ENCODE data around the gene EFCAB14.

The EFCAB14 gene

GRCh38 chr1:46647611-46648010, 71.3 kb downstream of the EFCAB14 start:
- peaks cover 5% of the 10 kb centered on the region for H3K36me3 ChIP-seq (ENCODE audit: control insufficient read depth, insufficient read depth, low read length)
- H3K4me3 ChIP-seq (ENCODE audit: low read depth, low read length) = no peak overlapping the region
- no peak overlapping the region for H3K9ac ChIP-seq (ENCODE audit: low read depth, low read length)
- no peaks in the 10 kb centered on the region for H3K9me3 ChIP-seq (ENCODE audit: control insufficient read depth, insufficient read depth, low read length)
- no peaks in the 10 kb centered on the region for H3K27me3 ChIP-seq (ENCODE audit: control insufficient read depth, insufficient read depth, low read length)
- H3K4me1 ChIP-seq (ENCODE audit: control insufficient read depth, insufficient read depth, low read length) = no peaks in the 10 kb centered on the region

- Histone ChIP-seq H3K27me3 (ENCODE audit: control insufficient read depth, insufficient read depth, low read length) (no peaks in the 10 kb centered on the region), H3K36me3 (ENCODE audit: control insufficient read depth, insufficient read depth, low read length) (peaks cover 5% of the 10 kb centered on the region), H3K9ac (ENCODE audit: low read depth, low read length) (no peak overlapping the region), H3K4me1 (ENCODE audit: control insufficient read depth, insufficient read depth, low read length) (no peaks in the 10 kb centered on the region), H3K4me3 (ENCODE audit: low read depth, low read length) (no peak overlapping the region), H3K9me3 (ENCODE audit: control insufficient read depth, insufficient read depth, low read length) (no peaks in the 10 kb centered on the region)
These were observed 72.1 kb downstream of the EFCAB14 start for GRCh38 chr1:46646844-46647243.

GRCh38 chr1:46646331-46646730, 72.6 kb downstream of the EFCAB14 start:
- no peaks in the 10 kb centered on the region for H3K27me3 ChIP-seq (ENCODE audit: control insufficient read depth, insufficient read depth, low read length)
- H3K36me3 ChIP-seq (ENCODE audit: control insufficient read depth, insufficient read depth, low read length) = peaks cover 5% of the 10 kb centered on the region
- no peaks in the 10 kb centered on the region for H3K9me3 ChIP-seq (ENCODE audit: control insufficient read depth, insufficient read depth, low read length)
- H3K4me3 ChIP-seq (ENCODE audit: low read depth, low read length) = no peak overlapping the region
- no peak overlapping the region for H3K9ac ChIP-seq (ENCODE audit: low read depth, low read length)
- H3K4me1 ChIP-seq (ENCODE audit: control insufficient read depth, insufficient read depth, low read length) = no peaks in the 10 kb centered on the region

DNA sequence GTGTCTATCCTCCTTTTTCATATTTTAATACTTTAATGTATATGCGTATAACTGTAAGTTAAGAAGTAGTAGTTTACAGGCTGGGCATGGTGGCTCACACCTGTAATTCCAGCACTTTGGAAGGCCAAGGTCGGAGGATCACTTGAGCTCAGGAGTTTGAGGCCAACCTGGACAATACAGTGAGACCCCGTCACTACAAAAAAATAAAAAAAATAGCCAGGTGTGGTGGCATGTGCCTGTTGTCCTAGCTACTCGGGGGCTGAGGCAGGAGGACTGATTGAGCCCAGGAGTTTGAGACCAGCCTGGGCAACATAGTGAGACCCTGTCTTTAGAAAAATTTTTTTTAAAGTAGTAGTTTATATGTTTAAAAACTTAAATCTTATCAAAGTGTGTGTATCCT, 73.1 kb downstream of the EFCAB14 start:
- Histone ChIP-seq H3K36me3 (ENCODE audit: control insufficient read depth, insufficient read depth, low read length) (peaks cover 5% of the 10 kb centered on the region), H3K4me3 (ENCODE audit: low read depth, low read length) (no peak overlapping the region), H3K4me1 (ENCODE audit: control insufficient read depth, insufficient read depth, low read length) (no peaks in the 10 kb centered on the region), H3K9ac (ENCODE audit: low read depth, low read length) (no peak overlapping the region), H3K27me3 (ENCODE audit: control insufficient read depth, insufficient read depth, low read length) (no peaks in the 10 kb centered on the region), H3K9me3 (ENCODE audit: control insufficient read depth, insufficient read depth, low read length) (no peaks in the 10 kb centered on the region)

GRCh38 chr1:46643368-46643775, 75.5 kb downstream of the EFCAB14 start:
- peaks cover 5% of the 10 kb centered on the region for H3K36me3 ChIP-seq (ENCODE audit: control insufficient read depth, insufficient read depth, low read length)
- H3K4me3 ChIP-seq (ENCODE audit: low read depth, low read length) = no peak overlapping the region
- no peak overlapping the region for H3K9ac ChIP-seq (ENCODE audit: low read depth, low read length)
- no peaks in the 10 kb centered on the region for H3K4me1 ChIP-seq (ENCODE audit: control insufficient read depth, insufficient read depth, low read length)
- H3K27me3 ChIP-seq (ENCODE audit: control insufficient read depth, insufficient read depth, low read length) = no peaks in the 10 kb centered on the region
- H3K9me3 ChIP-seq (ENCODE audit: control insufficient read depth, insufficient read depth, low read length) = no peaks in the 10 kb centered on the region

DNA sequence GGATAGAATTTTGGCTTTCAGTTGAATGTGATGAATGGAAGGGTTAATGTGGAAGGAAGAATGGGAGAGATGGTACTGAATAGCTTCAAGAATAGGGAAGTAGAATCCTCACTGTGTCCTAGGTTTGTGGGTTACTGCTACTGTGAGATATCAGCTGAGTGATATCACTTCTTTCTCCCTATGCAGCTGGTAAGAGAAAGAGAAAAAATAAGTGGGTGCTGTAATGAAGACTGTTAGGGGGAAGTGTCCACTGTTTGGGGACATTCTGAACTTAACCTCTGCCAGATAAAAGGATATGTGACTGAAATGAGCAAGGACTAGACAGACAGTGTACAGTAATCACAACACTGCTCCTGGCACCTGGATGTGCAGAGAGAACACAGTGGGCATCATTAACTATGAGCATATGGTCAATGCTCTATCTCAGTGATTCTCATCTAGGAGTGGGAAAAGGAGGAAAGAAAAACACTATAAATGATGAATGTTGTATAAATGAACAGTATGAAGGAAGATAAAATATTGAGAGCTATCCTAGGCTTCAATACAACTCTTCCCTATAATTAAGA, 76.7 kb downstream of the EFCAB14 start:
- Histone ChIP-seq H3K9ac (ENCODE audit: low read depth, low read length) (no peak overlapping the region), H3K4me3 (ENCODE audit: low read depth, low read length) (no peak overlapping the region), H3K36me3 (ENCODE audit: control insufficient read depth, insufficient read depth, low read length) (peaks cover 10% of the 10 kb centered on the region), H3K9me3 (ENCODE audit: control insufficient read depth, insufficient read depth, low read length) (no peaks in the 10 kb centered on the region), H3K4me1 (ENCODE audit: control insufficient read depth, insufficient read depth, low read length) (no peaks in the 10 kb centered on the region), H3K27me3 (ENCODE audit: control insufficient read depth, insufficient read depth, low read length) (no peaks in the 10 kb centered on the region)

GRCh38 chr1:46639547-46639946, 79.4 kb downstream of the EFCAB14 start:
- no peaks in the 10 kb centered on the region for H3K9me3 ChIP-seq (ENCODE audit: control insufficient read depth, insufficient read depth, low read length)
- H3K9ac ChIP-seq (ENCODE audit: low read depth, low read length) = no peak overlapping the region
- H3K36me3 ChIP-seq (ENCODE audit: control insufficient read depth, insufficient read depth, low read length) = peaks cover 10% of the 10 kb centered on the region
- H3K27me3 ChIP-seq (ENCODE audit: control insufficient read depth, insufficient read depth, low read length) = no peaks in the 10 kb centered on the region
- H3K4me3 ChIP-seq (ENCODE audit: low read depth, low read length) = no peak overlapping the region
- H3K4me1 ChIP-seq (ENCODE audit: control insufficient read depth, insufficient read depth, low read length) = no peaks in the 10 kb centered on the region

DNA sequence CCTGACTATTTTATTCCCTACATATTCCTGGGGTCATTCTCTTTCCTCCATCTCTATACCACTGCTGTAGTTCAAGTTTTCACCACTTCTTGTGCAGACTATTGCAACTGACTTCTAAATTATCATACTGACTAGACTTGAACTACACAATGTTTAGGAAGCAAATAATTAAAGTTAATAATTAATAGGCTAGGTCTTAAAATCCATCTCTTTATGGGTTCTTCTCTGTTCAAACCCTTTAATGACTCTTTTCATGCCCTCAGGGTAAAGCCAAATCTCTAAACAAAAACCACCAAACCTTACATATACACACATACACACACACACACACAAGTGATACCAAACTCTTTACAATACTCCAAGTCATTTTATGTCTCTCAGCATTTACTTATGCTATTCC, 80.0 kb downstream of the EFCAB14 start:
- Histone ChIP-seq H3K4me1 (ENCODE audit: control insufficient read depth, insufficient read depth, low read length) (no peaks in the 10 kb centered on the region), H3K36me3 (ENCODE audit: control insufficient read depth, insufficient read depth, low read length) (peaks cover 10% of the 10 kb centered on the region), H3K9ac (ENCODE audit: low read depth, low read length) (no peak overlapping the region), H3K9me3 (ENCODE audit: control insufficient read depth, insufficient read depth, low read length) (no peaks in the 10 kb centered on the region), H3K27me3 (ENCODE audit: control insufficient read depth, insufficient read depth, low read length) (no peaks in the 10 kb centered on the region), H3K4me3 (ENCODE audit: low read depth, low read length) (no peak overlapping the region)

GRCh38 chr1:46637444-46638083, 81.3 kb downstream of the EFCAB14 start:
- Histone ChIP-seq H3K9ac (ENCODE audit: low read depth, low read length) (no peak overlapping the region), H3K4me3 (ENCODE audit: low read depth, low read length) (no peak overlapping the region), H3K36me3 (ENCODE audit: control insufficient read depth, insufficient read depth, low read length) (peaks cover 5% of the 10 kb centered on the region), H3K4me1 (ENCODE audit: control insufficient read depth, insufficient read depth, low read length) (no peaks in the 10 kb centered on the region), H3K9me3 (ENCODE audit: control insufficient read depth, insufficient read depth, low read length) (no peaks in the 10 kb centered on the region), H3K27me3 (ENCODE audit: control insufficient read depth, insufficient read depth, low read length) (no peaks in the 10 kb centered on the region)

GRCh38 chr1:46635205-46635604, 83.7 kb downstream of the EFCAB14 start:
- H3K36me3 ChIP-seq (ENCODE audit: control insufficient read depth, insufficient read depth, low read length) = peaks cover 5% of the 10 kb centered on the region
- H3K4me1 ChIP-seq (ENCODE audit: control insufficient read depth, insufficient read depth, low read length) = no peaks in the 10 kb centered on the region
- no peaks in the 10 kb centered on the region for H3K9me3 ChIP-seq (ENCODE audit: control insufficient read depth, insufficient read depth, low read length)
- no peak overlapping the region for H3K9ac ChIP-seq (ENCODE audit: low read depth, low read length)
- no peak overlapping the region for H3K4me3 ChIP-seq (ENCODE audit: low read depth, low read length)
- no peaks in the 10 kb centered on the region for H3K27me3 ChIP-seq (ENCODE audit: control insufficient read depth, insufficient read depth, low read length)

GRCh38 chr1:46630719-46631118, 88.2 kb downstream of the EFCAB14 start:
- Histone ChIP-seq H3K9ac (ENCODE audit: low read depth, low read length) (no peak overlapping the region), H3K9me3 (ENCODE audit: control insufficient read depth, insufficient read depth, low read length) (no peaks in the 10 kb centered on the region), H3K36me3 (ENCODE audit: control insufficient read depth, insufficient read depth, low read length) (no peaks in the 10 kb centered on the region), H3K4me1 (ENCODE audit: control insufficient read depth, insufficient read depth, low read length) (no peaks in the 10 kb centered on the region), H3K27me3 (ENCODE audit: control insufficient read depth, insufficient read depth, low read length) (no peaks in the 10 kb centered on the region), H3K4me3 (ENCODE audit: low read depth, low read length) (no peak overlapping the region)
